BLaER1 treated with 17β-estradiol and CSF1 and Interleukin-3, amounts not matched to agents 10 nM and 100 nM (cell line): ENCODE results near the gene FNDC4.

Experiments
- H3K27ac ChIP-seq, 11 experiments: shearing (Covaris generic); formaldehyde crosslinking; 2 replicates each; pipeline ENCODE4 v1.8.1; 2022
- H3K27me3 ChIP-seq, 11 experiments: shearing (Covaris generic); formaldehyde crosslinking; 2 replicates each; pipeline ENCODE4 v1.8.1; 2022
- H3K36me3 ChIP-seq, 11 experiments: shearing (Covaris generic); formaldehyde crosslinking; 2 replicates each; pipeline ENCODE4 v1.8.1; 2022
- H3K4me1 ChIP-seq, 10 experiments: shearing (Covaris generic); formaldehyde crosslinking; 2 replicates each; pipeline ENCODE4 v1.8.1; 2022
- H3K4me2 ChIP-seq, 11 experiments: shearing (Covaris generic); formaldehyde crosslinking; 2 replicates each; pipeline ENCODE4 v1.8.1; 2022
- H3K4me3 ChIP-seq, 10 experiments: shearing (Covaris generic); formaldehyde crosslinking; 2 replicates each; pipeline ENCODE4 v1.8.1; 2022
- H3K9ac ChIP-seq, 11 experiments: shearing (Covaris generic); formaldehyde crosslinking; 2 replicates each; pipeline ENCODE4 v1.8.1; 2022
- H3K9me3 ChIP-seq, 11 experiments: shearing (Covaris generic); formaldehyde crosslinking; replicated peaks in 1 of 11; 2 replicates each; pipeline ENCODE4 v1.8.1; 2022
- H4K20me1 ChIP-seq, 11 experiments: shearing (Covaris generic); formaldehyde crosslinking; 2 replicates each; pipeline ENCODE4 v1.8.1; 2022
- Cebpa-rat ChIP-seq, 11 experiments: shearing (Covaris generic); IDR thresholded peaks; 2 replicates each; pipeline ENCODE4 v1.8.1; 2022

The FNDC4 gene

GRCh38 chr2:27518782-27519113, 23.7 kb upstream of the FNDC4 start:
- Histone ChIP-seq H3K36me3 (no peaks in the 10 kb centered on the region), H3K27ac (no peak overlapping the region), H3K4me2 (no peak overlapping the region), H3K4me1 (no peaks in the 10 kb centered on the region), H3K9ac (no peak overlapping the region), H3K9me3 (no peaks in the 10 kb centered on the region), H3K4me3 (no peak overlapping the region), H3K27me3 (no peaks in the 10 kb centered on the region), H4K20me1 (no peaks in the 10 kb centered on the region)
- TF ChIP-seq Cebpa-rat (IDR thresholded peaks at IDR 0.05), result no peak

DNA sequence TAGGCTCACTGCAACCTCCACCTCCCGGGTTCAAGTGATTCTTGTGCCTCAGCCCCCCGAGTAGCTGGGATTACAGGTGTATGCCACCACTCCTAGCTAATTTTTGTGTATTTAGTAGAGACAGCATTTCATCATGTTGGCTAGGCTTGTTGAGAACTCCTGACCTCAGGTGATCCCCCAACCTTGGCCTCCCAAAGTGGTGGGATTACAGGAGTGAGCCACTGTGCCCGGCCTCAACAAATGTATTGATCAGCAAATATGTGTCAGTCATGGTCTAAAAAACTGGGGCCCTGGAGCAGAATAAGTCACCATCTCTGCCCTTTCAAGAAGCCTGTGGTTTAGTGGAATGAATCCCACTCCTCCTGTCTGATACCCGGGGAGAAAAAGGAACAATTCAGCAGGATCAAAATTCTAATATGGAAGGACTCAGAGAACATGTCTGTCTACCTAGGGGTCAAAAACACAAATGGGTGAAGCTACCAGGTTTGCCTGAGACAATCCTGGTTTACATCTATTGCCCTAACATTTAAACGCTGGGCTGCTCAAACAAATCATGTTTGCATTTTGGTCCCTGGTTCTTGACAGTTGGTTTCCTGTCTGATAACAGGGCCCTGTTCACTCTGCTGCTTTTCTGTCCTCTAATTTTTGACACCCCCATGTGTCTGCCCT, 23.2 kb upstream of the FNDC4 start:
- no peaks in the 10 kb centered on the region for H3K27me3 ChIP-seq
- H3K27ac ChIP-seq, result no peak overlapping the region
- H3K4me3 ChIP-seq, result no peak overlapping the region
- no peaks in the 10 kb centered on the region for H3K9me3 ChIP-seq
- H3K4me2 ChIP-seq, result no peak overlapping the region
- H3K36me3 ChIP-seq, result no peaks in the 10 kb centered on the region
- H4K20me1 ChIP-seq, result no peaks in the 10 kb centered on the region
- no peak for TF ChIP-seq Cebpa-rat (IDR thresholded peaks at IDR 0.05)
- H3K9ac ChIP-seq, result no peak overlapping the region
- H3K4me1 ChIP-seq, result no peaks in the 10 kb centered on the region

DNA sequence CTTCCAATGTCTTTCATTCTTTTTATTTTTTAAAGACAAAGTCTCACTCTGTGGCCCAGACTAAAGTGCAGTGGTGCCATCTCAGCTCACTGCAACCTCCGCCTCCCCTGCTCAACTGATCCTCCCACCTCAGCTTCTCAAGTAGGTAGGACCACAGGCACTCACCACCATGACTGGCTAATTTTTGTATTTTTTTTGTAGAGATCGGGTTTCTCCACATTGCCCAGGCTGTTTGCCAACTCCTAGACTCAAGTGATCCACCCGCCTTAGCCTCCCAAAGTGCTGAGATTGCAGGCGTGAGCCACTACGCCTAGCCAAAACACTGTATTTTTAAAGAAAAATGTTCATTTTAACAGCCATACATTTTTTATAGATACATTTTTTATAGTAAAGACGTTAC, 14.3 kb upstream of the FNDC4 start:
- TF ChIP-seq Cebpa-rat (IDR thresholded peaks at IDR 0.05), result no peak
- Histone ChIP-seq H3K27ac (no peak overlapping the region), H3K27me3 (no peaks in the 10 kb centered on the region), H3K9me3 (no peaks in the 10 kb centered on the region), H4K20me1 (no peaks in the 10 kb centered on the region), H3K4me3 (no peak overlapping the region), H3K9ac (no peak overlapping the region), H3K4me2 (no peak overlapping the region), H3K36me3 (no peaks in the 10 kb centered on the region), H3K4me1 (no peaks in the 10 kb centered on the region)

DNA sequence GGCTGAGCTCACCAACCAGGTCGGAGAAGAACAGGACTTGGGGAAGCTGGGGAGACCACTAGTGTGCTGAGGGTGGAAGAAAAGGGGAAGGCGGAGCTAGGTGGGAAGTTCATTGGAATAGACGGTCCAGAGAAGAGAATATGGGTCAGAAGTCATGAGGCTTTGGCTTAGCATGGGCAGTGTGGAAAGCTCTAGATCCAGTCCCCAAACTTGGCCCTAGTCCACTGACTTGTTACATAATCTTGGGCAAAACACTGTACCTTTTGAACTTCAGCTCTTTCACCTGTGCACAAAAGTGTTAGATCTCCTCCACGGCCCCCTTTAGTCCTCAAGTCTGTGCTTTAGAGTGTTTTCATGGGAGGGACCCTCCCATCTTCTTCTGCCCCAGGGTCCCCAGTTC, 12.3 kb upstream of the FNDC4 start:
- no peaks in the 10 kb centered on the region for H3K4me1 ChIP-seq
- no peak overlapping the region for H3K27ac ChIP-seq
- H3K4me2 ChIP-seq, result no peak overlapping the region
- TF ChIP-seq Cebpa-rat (IDR thresholded peaks at IDR 0.05), result no peak
- H3K9me3 ChIP-seq, result no peaks in the 10 kb centered on the region
- no peak overlapping the region for H3K9ac ChIP-seq
- H3K4me3 ChIP-seq, result no peak overlapping the region
- H3K36me3 ChIP-seq, result no peaks in the 10 kb centered on the region
- H4K20me1 ChIP-seq, result no peaks in the 10 kb centered on the region
- no peaks in the 10 kb centered on the region for H3K27me3 ChIP-seq

DNA sequence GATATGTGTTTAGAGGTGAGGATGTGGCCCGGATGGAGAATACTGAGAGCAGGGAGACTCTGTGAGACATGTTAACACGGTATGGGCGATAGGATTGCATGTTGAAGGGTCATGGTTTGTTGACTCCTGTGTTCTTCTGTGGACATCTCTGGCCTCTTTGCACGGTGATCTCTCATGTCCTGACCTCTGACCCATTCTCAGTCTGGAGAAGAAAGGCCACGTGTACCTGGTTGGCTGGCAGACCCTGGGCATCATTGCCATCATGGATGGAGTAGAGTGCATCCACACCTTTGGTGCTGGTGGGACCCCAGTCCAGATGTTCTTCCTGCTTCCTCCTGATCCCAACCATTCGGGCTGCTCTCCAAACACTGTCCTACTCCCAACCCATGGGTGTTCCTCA, 11.6 kb upstream of the FNDC4 start:
- Histone ChIP-seq H3K4me3 (no peak overlapping the region), H3K36me3 (no peaks in the 10 kb centered on the region), H3K27ac (no peak overlapping the region), H4K20me1 (no peaks in the 10 kb centered on the region), H3K9ac (no peak overlapping the region), H3K9me3 (no peaks in the 10 kb centered on the region), H3K27me3 (no peaks in the 10 kb centered on the region), H3K4me1 (no peaks in the 10 kb centered on the region), H3K4me2 (no peak overlapping the region)
- TF ChIP-seq Cebpa-rat (IDR thresholded peaks at IDR 0.05), result no peak

- Histone ChIP-seq H3K4me1 (no peaks in the 10 kb centered on the region), H3K4me2 (no peak overlapping the region), H3K36me3 (no peaks in the 10 kb centered on the region), H4K20me1 (no peaks in the 10 kb centered on the region), H3K27ac (no peak overlapping the region), H3K9me3 (no peaks in the 10 kb centered on the region), H3K4me3 (no peak overlapping the region), H3K9ac (no peak overlapping the region), H3K27me3 (peaks cover 0 to 3% (median 0%) of the 10 kb centered on the region in 11 experiments; a peak in 4 of 22 replicates)
- no peak for TF ChIP-seq Cebpa-rat (IDR thresholded peaks at IDR 0.05)
These were observed 7.1 kb upstream of the FNDC4 start for GRCh38 chr2:27502142-27502541.

DNA sequence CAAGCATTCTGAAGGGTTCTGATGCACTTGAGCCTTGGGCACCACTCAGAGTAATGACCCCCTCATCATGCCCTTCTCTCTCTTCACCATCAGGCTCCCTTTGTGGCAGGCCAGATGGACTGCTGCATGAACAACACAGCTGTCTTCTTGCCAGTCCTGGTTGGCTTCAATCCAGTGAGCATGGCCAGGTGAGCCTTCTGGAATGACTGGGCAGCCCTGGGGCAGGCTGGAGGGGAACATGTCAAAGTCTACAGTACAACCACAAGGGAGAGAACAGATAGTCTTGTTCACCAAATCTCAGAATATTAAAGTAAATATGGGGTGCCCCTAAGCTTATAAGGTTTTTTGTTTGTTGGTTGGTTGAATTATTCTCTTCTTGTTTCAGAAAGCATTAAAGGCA, 6.0 kb upstream of the FNDC4 start:
- no peaks in the 10 kb centered on the region for H4K20me1 ChIP-seq
- H3K9ac ChIP-seq, result no peak overlapping the region
- H3K4me1 ChIP-seq, result no peaks in the 10 kb centered on the region; a peak in 1 of 20 replicates
- no peak for TF ChIP-seq Cebpa-rat (IDR thresholded peaks at IDR 0.05)
- no peak overlapping the region for H3K4me3 ChIP-seq
- no peak overlapping the region for H3K4me2 ChIP-seq
- no peak overlapping the region for H3K27ac ChIP-seq
- no peaks in the 10 kb centered on the region for H3K36me3 ChIP-seq
- H3K9me3 ChIP-seq, result no peaks in the 10 kb centered on the region
- H3K27me3 ChIP-seq, result peaks cover 0 to 14% (median 9%) of the 10 kb centered on the region in 11 experiments; a peak in 16 of 22 replicates

GRCh38 chr2:27498975-27499374, 4.0 kb upstream of the FNDC4 start:
- no peak for TF ChIP-seq Cebpa-rat (IDR thresholded peaks at IDR 0.05)
- Histone ChIP-seq H4K20me1 (no peaks in the 10 kb centered on the region), H3K4me3 (no peak overlapping the region), H3K9me3 (peaks cover 0 to 8% (median 0%) of the 10 kb centered on the region in 11 experiments; a peak in 3 of 22 replicates), H3K4me2 (no peak overlapping the region), H3K27me3 (peaks cover 19 to 35% (median 29%) of the 10 kb centered on the region in 11 experiments), H3K4me1 (no peaks in the 10 kb centered on the region; a peak in 1 of 20 replicates), H3K36me3 (no peaks in the 10 kb centered on the region), H3K9ac (no peak overlapping the region), H3K27ac (no peak overlapping the region)

DNA sequence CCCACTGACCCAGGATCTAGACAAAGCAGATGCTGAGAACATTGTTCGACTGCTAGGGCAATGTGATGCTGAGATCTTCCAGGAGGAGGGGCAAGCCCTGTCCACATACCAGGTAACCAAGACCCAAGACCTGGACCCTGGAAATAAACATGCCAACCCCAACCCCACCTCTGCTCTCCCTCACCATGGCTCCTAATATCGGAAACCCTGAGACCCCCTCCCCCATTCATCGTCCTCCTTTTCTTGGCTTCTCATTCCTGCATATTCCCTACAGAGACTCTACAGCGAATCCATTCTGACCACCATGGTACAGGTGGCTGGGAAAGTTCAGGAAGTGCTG, 2.3 kb upstream of the FNDC4 start:
- Histone ChIP-seq H3K4me3 (no peak overlapping the region), H4K20me1 (no peaks in the 10 kb centered on the region), H3K27ac (no peak overlapping the region), H3K9ac (no peak overlapping the region), H3K36me3 (no peaks in the 10 kb centered on the region), H3K4me2 (no peak overlapping the region), H3K4me1 (no peaks in the 10 kb centered on the region; a peak in 1 of 20 replicates), H3K27me3 (peaks cover 21 to 42% (median 34%) of the 10 kb centered on the region in 11 experiments), H3K9me3 (peaks cover 0 to 8% (median 0%) of the 10 kb centered on the region in 11 experiments; a peak in 3 of 22 replicates)
- TF ChIP-seq Cebpa-rat (IDR thresholded peaks at IDR 0.05), result no peak
